Measurements from ENCODE around the gene PLEKHH3.
"Not testable (repeated sequence)": the region's sequence is repeated elsewhere in the genome, so short reads cannot be mapped to it uniquely, and the experiment has no call there.

Gene PLEKHH3

GRCh38 chr17:42632949-42633444, 43.8 kb downstream of the PLEKHH3 start:
- DNase-seq (ENCODE audit: low read depth in 3 of 3) = no peak

DNA sequence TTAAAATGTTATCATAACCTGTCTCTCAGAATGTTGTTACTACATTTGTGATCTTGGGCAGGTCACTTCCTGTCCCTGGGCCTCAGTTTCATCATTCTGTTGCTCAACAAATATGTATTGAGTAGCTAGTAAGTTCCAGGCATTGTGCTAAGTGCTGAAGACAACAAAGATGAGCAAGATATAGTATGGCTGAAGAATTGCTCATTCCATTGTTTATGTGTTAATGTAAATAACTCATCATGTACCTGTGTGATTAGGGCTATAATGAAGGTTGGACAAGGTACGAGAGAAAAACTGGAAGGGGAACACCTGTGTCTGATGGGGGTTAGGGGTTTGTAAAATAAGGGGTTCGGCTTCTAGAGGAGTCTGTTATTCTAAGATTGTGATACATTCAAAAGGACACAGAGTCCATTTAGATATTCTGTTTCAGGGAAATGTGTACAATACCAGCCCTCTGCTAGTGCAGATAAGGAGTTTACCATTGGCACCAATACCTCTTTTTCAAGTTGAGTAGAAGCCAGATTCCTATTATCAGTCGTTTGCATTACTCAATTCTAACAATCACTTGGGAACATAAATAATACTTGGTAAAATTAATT, 47.3 kb downstream of the PLEKHH3 start:
- no peak for DNase-seq (ENCODE audit: low read depth in 3 of 3)

GRCh38 chr17:42627032-42627764, 49.6 kb downstream of the PLEKHH3 start:
- DNase-seq (ENCODE audit: low read depth in 3 of 3) = not testable (repeated sequence)

DNA sequence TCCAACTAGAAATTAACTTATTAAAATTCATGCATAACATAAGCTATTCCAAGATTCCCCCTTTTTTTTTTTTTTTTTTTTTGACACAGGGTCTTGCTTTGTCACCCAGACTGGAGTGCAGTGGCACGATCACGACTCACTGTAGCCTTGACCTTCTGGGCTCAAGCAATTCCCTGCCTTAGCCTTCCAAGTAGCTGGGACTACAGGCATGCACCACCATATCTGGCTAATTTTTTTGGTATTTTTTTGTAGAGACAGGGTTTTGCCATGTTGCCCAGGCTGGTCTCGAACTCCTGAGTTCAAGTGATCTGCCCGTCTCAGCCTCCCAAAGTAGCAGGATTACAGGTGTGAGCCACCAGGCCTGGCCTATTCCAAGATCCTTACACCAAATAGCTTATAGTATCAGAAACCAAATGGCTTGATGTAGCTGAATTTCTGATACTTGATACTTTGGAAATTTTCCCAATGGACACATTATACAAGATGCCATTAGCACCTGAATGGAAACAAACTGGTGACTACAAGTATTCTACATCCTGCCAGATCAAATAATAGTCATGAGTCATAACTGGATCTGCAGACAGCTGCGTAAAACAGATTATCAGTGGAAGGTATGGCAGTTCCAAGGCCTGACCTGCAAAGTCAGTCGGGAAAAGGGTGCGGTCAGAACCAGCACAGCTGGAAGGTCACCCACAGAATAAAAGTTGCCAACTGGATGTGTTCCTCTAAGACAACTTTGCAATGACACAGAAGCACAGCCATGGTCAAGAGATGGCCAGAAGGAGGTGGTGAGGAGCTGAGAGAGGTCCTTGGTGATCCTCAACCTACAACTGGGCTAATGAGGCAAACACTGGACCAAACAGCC, 52.8 kb downstream of the PLEKHH3 start:
- DNase-seq (ENCODE audit: low read depth in 3 of 3) = no peak

DNA sequence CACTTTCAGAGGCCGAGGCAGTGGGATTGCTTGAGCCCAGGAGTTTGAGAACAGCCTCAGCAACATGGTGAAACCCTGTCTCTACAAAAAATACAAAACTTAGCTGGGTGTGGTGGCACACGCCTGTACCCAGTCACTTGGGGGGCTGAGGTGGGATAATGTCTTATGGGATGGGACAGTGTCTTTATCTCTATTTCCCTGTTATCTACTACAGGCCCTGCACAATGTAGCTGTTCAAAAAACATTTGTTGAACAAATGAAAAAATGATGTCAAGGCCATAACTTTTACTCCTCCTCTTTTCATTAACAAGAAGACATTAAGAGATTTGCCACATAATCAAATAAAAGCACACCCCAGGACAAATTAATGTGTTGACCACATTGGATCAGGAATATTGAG, 53.5 kb downstream of the PLEKHH3 start:
- DNase-seq (ENCODE audit: low read depth in 3 of 3) = no peak

DNA sequence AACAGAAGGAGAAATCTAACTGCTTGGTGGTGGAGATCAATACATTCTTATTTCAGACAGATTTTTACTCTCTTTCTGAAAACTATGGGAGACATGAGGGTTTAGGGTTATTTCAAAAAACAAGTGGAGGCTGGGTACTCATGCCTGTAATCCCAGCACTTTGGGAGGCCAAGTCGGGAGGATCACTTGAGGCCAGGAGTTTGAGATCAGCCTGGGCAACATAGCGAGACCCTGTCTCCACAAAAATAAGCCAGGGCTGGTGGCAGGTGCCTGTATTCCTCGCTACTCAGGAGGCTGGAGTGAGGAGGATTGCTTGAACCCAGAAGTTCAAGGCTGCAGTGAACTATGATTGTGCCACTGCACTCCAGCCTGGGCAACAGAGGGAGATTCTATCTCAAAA, 54.8 kb downstream of the PLEKHH3 start:
- DNase-seq (ENCODE audit: low read depth in 3 of 3) = not testable (repeated sequence)

DNA sequence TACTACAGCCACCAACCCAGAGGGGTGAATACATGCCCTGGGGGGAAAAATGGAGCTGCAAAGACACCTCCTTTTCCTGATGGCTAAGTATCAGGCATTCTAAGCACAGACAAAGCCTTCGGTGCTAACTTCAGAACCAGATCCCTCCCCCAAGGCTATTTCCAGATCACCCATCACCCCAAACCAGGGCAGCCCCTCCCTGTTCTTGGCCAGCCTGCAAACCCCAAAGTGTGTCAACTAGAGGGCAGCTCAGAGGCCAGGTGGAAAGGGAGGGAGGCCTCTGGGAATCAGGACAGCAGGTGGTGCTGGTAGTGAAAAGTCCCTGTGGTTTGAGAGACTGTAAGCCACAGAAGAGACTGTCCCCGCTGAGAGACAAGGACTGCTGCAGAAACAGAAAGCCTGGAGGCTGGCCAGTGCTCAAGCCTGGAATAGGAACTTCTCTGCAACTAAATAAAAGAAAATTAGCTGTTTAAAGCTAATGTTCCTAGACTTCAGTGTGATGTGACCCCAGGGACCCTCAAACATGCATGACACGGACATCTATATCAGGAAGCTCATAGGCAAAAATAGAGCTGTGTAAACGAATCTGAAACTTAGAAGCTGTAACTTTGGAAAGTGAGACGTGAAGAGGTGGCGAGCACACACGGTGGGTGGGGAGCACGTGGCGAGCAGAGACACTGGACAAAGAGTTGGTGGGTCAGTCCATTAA, 58.2 kb downstream of the PLEKHH3 start:
- DNase-seq (ENCODE audit: low read depth in 3 of 3) = no peak

GRCh38 chr17:42617956-42618431, 58.8 kb downstream of the PLEKHH3 start:
- no peak for DNase-seq (ENCODE audit: low read depth in 3 of 3)
